ENCODE results near the gene POMT1. TPM values are rescaled to one million over a fixed set of nuclear protein-coding genes. Genes with fewer than 3 reads are reported as not detected.

The POMT1 gene
- total and polyA plus RNA-seq, 2 donors (not counting 3 experiments of a cell fraction or from before 2014, with no cell fraction given) = 44.7 to 53.9 TPM

GRCh38 chr9:131457746-131458145 is 45.0 kb upstream of the POMT1 start:
- intact Hi-C loops (cut with micrococcal nuclease) (no loop called here), dilution Hi-C loops (cut with MboI; ENCODE audit: extremely low pct_ligation_motif_present, low sequenced_read_pairs) (no loop called here)
- Histone ChIP-seq H3K4me1 (ENCODE audit: control insufficient read depth, extremely low read depth, insufficient read depth, low read length) (no peaks in the 10 kb centered on the region), H4K20me1 (replicated peaks; ENCODE audit: control insufficient read depth, extremely low read depth, insufficient read depth, low read length) (peaks cover under 1% of the 10 kb centered on the region), H3K27ac (ENCODE audit: insufficient read depth, low read depth, low read length) (no peak overlapping the region), H3K9ac (replicated peaks; ENCODE audit: extremely low read depth, insufficient read depth, low read length) (no peak overlapping the region), H3K36me3 (ENCODE audit: control insufficient read depth in 2 of 2, extremely low read depth in 1 of 2, insufficient read depth in 2 of 2, low read length in 2 of 2) (peaks cover 44 to 49% of the 10 kb centered on the region in 2 experiments), H3K9me1 (replicated peaks; ENCODE audit: control insufficient read depth, extremely low read depth, insufficient read depth, low read length) (no peaks in the 10 kb centered on the region), H3K79me2 (ENCODE audit: control insufficient read depth, insufficient read depth, low read length) (peaks cover 43% of the 10 kb centered on the region), H3K27me3 (ENCODE audit: control insufficient read depth in 2 of 2, insufficient read depth in 2 of 2, low read length in 2 of 2) (no peaks in the 10 kb centered on the region), H2AFZ (ENCODE audit: low read depth, low read length) (no peak overlapping the region), H3K4me3 (replicated peaks in 1 of 3; ENCODE audit: insufficient read depth in 1 of 3, low read depth in 1 of 3, low read length in 3 of 3) (no peak overlapping the region), H3K9me3 (replicated peaks; ENCODE audit: control insufficient read depth, insufficient read depth, low read length) (no peaks in the 10 kb centered on the region), H3K4me2 (ENCODE audit: insufficient read depth, low read length) (no peak overlapping the region)
- DNase-seq (ENCODE audit: low read depth, low spot score) = no peak
- CTCF ChIA-PET = interaction anchor here (1.0 to 1.9 kb wide), 4 partner anchors 10 to 108 kb away, joined by 3 to 4 read pairs (median 3); no protein-coding TSS in a partner anchor
- no TSS peak for BruUV-seq (replicated peaks)
- FAIRE-seq = no peak
- TF ChIP-seq CTCF (IDR thresholded peaks at IDR 0.05; ENCODE audit: extremely low read depth in 1 of 2, insufficient read depth in 1 of 2, low read depth in 1 of 2, low read length in 2 of 2) = no peak
- TF ChIP-seq MYC (IDR thresholded peaks at IDR 0.05; ENCODE audit: low read depth, low read length) = no peak
- no peak for TF ChIP-seq JUN (IDR thresholded peaks at IDR 0.05; ENCODE audit: borderline replicate concordance, insufficient read depth, insufficient read length, low read depth)
- no peak for TF ChIP-seq POLR2A (IDR thresholded peaks at IDR 0.05; ENCODE audit: low read depth, low read length)
- no peak for TF ChIP-seq FOS (IDR thresholded peaks at IDR 0.05; ENCODE audit: borderline replicate concordance, insufficient read depth, low read length)
- no peak for TF ChIP-seq POLR2AphosphoS5 (IDR thresholded peaks at IDR 0.05; ENCODE audit: insufficient read depth, low read depth, low read length)
- no peak for TF ChIP-seq GATA2 (IDR thresholded peaks at IDR 0.05; ENCODE audit: insufficient read depth, insufficient read length, low read depth, low read length)
- no peak for TF ChIP-seq EZH2 (IDR thresholded peaks at IDR 0.05; ENCODE audit: borderline replicate concordance, low read depth, low read length, severe bottlenecking)
- TF ChIP-seq MAX (IDR thresholded peaks at IDR 0.05; ENCODE audit: insufficient read depth, insufficient read length) = no peak
- POLR2A ChIA-PET = no interaction called here
